DOHH2 (cell line): ENCODE data around the gene TRPV6.

ENCODE experiments used
- EZH2phosphoT487 ChIP-seq: fragments of 200-600 bp; sonication (generic); IDR thresholded peaks from 2 replicates; pipeline ENCODE4 v1.6.1; 2017; ENCODE audit warnings: borderline replicate concordance, mild to moderate bottlenecking, antibody characterized with exemption, low read length, moderate library complexity, mixed read lengths
- TF ChIP-seq, protein P1 (sequence below): fragments of 200-600 bp; sonication (generic); IDR thresholded peaks from one replicate; pipeline ENCODE4 v1.5.1; 2014; ENCODE audit warnings: antibody characterized with exemption, mild to moderate bottlenecking, low read depth, low read length; ENCODE audit not compliant: poor library complexity, severe bottlenecking

- TF ChIP-seq, protein P1, sequence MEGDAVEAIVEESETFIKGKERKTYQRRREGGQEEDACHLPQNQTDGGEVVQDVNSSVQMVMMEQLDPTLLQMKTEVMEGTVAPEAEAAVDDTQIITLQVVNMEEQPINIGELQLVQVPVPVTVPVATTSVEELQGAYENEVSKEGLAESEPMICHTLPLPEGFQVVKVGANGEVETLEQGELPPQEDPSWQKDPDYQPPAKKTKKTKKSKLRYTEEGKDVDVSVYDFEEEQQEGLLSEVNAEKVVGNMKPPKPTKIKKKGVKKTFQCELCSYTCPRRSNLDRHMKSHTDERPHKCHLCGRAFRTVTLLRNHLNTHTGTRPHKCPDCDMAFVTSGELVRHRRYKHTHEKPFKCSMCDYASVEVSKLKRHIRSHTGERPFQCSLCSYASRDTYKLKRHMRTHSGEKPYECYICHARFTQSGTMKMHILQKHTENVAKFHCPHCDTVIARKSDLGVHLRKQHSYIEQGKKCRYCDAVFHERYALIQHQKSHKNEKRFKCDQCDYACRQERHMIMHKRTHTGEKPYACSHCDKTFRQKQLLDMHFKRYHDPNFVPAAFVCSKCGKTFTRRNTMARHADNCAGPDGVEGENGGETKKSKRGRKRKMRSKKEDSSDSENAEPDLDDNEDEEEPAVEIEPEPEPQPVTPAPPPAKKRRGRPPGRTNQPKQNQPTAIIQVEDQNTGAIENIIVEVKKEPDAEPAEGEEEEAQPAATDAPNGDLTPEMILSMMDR: peak; percentile 99
- TF ChIP-seq EZH2phosphoT487: no peak
These were observed 4.6 kb downstream of the TRPV6 start for GRCh38 chr7:142880876-142881505.
